Parathyroid adenoma (tissue), 2 donors: Measurements from ENCODE around the gene MT1G.
"Not testable (repeated sequence)": the region's sequence is repeated elsewhere in the genome, so short reads cannot be mapped to it uniquely, and the experiment has no call there.

Experiments used
- H2AFZ ChIP-seq: fragments of 300-600 bp; sonication (generic); one replicate; pipeline ENCODE4 v1.7.0; 2017; ENCODE audit warnings: antibody characterized with exemption, mild to moderate bottlenecking
- H3K27ac ChIP-seq: fragments of 300-600 bp; sonication (generic); one replicate; pipeline ENCODE4 v1.7.0; 2017
- H3K27me3 ChIP-seq: fragments of 300-600 bp; sonication (generic); one replicate; pipeline ENCODE4 v1.7.0; 2017; ENCODE audit warnings: low read length; ENCODE audit not compliant: control insufficient read depth, insufficient read depth
- H3K36me3 ChIP-seq: fragments of 300-600 bp; sonication (generic); one replicate; pipeline ENCODE4 v1.7.0; 2017; ENCODE audit warnings: low read length; ENCODE audit not compliant: control insufficient read depth, insufficient read depth
- H3K4me1 ChIP-seq: fragments of 300-600 bp; sonication (generic); one replicate; pipeline ENCODE4 v1.7.0; 2017; ENCODE audit warnings: control low read depth
- H3K4me2 ChIP-seq: fragments of 300-600 bp; sonication (generic); one replicate; pipeline ENCODE4 v1.7.0; 2017; ENCODE audit warnings: low read length
- H3K4me3 ChIP-seq: fragments of 300-600 bp; sonication (generic); one replicate; pipeline ENCODE4 v1.7.0; 2017; ENCODE audit warnings: low read depth, low read length
- H3K79me2 ChIP-seq: fragments of 300-600 bp; sonication (generic); one replicate; pipeline ENCODE4 v1.7.0; 2017; ENCODE audit warnings: control low read depth
- H3K9ac ChIP-seq: fragments of 300-600 bp; sonication (generic); one replicate; pipeline ENCODE4 v1.7.0; 2017; ENCODE audit warnings: mild to moderate bottlenecking
- H3K9me3 ChIP-seq: fragments of 300-600 bp; sonication (generic); one replicate; pipeline ENCODE4 v1.7.0; 2017; ENCODE audit warnings: low read length; ENCODE audit not compliant: control insufficient read depth
- TF ChIP-seq, protein P1 (sequence below): fragments of 300-600 bp; sonication (generic); IDR thresholded peaks from one replicate; pipeline ENCODE4 v1.7.0; 2017; ENCODE audit warnings: antibody characterized with exemption, mild to moderate bottlenecking
- donor health status: primary hyperparathyroidism.

The MT1G gene

DNA sequence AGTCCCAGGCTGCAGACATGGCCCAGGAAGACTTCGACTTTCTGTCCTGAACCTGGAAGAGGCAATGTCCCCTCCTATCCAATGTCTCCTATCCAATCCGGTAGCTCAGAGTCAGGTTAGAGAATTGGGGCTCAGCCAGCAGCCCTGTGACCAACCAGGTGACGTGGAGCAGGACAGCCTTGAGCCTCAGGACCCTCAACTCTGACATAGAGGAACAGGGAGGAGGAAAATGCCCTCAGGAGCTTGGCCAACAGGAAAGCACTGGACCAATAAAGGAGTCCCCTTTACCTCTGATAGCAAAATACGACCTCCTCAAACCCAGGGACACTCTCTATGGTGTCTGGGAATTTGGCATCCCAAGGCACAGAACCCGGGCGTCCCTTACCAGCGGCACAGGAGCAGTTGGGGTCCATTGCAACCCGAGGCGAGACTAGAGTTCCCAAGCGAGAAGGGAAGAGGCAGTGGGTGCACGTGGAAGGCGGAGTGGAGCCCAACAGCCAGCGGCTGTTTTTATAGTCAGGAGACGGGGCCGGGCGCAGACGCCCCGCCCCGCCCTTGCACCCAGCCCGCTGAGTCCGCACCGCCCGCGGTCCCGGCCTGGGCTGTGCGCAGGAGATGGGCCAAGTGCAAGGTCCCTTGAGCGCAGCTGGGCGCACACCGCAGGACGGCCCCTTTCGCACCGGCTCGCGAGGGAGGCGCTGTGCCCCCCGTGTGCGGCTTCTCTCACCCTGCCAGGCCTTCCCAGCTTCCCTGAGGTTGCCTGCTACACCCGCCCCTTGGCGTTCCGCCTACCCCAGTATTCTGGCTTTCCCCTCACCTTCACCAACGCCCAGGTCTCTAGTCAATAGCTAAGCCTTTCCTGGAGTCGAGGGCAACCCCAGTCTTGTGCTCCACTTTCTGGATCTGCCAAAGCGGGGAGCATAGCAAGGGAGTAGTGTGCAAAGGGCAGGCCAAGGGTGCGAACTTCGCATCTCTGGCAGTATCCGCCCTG is at the start of gene MT1G:
Gene MT1G (minus strand): TSS at position 485 of the 991 bp plus-strand sequence. CDS start 72 bp downstream, at position 413.
- Histone ChIP-seq H3K4me1 (no peaks in the 10 kb centered on the region), H3K4me3 (no peak within 1 kb of the TSS), H3K27me3 (peaks cover 2% of the 10 kb centered on the region), H3K4me2 (peak within 1 kb of the TSS; percentile 17), H3K27ac (no peak within 1 kb of the TSS), H3K9me3 (no peaks in the 10 kb centered on the region), H2AFZ (peak within 1 kb of the TSS; percentile 47), H3K36me3 (no peaks in the 10 kb centered on the region), H3K79me2 (no peaks in the 10 kb centered on the region), H3K9ac (no peak within 1 kb of the TSS)
- TF ChIP-seq, protein P1, sequence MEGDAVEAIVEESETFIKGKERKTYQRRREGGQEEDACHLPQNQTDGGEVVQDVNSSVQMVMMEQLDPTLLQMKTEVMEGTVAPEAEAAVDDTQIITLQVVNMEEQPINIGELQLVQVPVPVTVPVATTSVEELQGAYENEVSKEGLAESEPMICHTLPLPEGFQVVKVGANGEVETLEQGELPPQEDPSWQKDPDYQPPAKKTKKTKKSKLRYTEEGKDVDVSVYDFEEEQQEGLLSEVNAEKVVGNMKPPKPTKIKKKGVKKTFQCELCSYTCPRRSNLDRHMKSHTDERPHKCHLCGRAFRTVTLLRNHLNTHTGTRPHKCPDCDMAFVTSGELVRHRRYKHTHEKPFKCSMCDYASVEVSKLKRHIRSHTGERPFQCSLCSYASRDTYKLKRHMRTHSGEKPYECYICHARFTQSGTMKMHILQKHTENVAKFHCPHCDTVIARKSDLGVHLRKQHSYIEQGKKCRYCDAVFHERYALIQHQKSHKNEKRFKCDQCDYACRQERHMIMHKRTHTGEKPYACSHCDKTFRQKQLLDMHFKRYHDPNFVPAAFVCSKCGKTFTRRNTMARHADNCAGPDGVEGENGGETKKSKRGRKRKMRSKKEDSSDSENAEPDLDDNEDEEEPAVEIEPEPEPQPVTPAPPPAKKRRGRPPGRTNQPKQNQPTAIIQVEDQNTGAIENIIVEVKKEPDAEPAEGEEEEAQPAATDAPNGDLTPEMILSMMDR: no peak

DNA sequence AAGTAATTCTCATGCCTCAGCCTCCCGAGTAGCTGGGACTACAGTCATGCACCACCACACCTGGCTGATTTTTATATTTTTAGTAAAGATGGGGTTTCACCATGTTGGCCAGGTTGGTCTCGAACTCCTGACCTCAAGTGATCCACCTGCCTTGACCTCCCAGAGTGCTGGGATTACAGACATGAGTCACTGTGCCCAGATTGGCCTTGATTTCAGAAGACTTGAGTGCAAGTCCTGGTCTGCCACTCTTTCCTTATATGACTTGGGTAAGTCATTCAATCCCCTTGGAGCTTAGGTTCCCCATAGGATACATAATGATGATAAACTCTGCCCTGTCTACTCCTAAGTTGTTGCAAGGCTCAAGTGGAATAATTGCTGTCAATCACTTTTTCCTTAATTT is 49.7 kb upstream of the MT1G start:
- H3K4me1 ChIP-seq: peaks cover 19% of the 10 kb centered on the region
- not testable (repeated sequence) for H3K4me2 ChIP-seq, H3K27me3 ChIP-seq, H3K36me3 ChIP-seq, H3K4me3 ChIP-seq, H3K27ac ChIP-seq, H3K9me3 ChIP-seq, H3K9ac ChIP-seq, H2AFZ ChIP-seq, H3K79me2 ChIP-seq

DNA sequence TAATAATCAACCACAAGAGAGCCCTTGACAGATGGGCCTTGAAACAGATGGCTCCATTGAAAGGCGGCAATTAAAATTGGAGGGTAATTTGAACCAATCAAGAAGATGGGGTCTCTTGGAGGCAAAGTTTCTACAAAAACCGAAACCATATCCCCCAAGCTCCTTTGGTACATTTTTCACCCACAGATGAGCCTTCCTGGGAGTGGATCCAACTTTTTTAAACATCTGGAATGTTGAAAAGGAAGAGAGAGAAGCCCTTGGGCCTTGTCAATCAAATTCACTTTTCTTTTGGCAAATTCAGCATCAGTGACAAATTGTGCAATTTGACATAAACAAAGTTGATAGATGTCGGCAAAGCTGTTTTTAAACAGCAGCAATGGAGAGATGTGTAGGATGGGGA is 48.9 kb upstream of the MT1G start:
- H3K4me2 ChIP-seq: peak overlapping the region; percentile 33
- no peak overlapping the region for H3K27ac ChIP-seq
- H3K36me3 ChIP-seq: no peaks in the 10 kb centered on the region
- H3K4me1 ChIP-seq: peaks cover 19% of the 10 kb centered on the region
- H2AFZ ChIP-seq: peak overlapping the region; percentile 6
- TF ChIP-seq, protein P1: no peak
- H3K4me3 ChIP-seq: no peak overlapping the region
- H3K27me3 ChIP-seq: no peaks in the 10 kb centered on the region
- H3K9ac ChIP-seq: no peak overlapping the region
- H3K9me3 ChIP-seq: no peaks in the 10 kb centered on the region
- H3K79me2 ChIP-seq: no peaks in the 10 kb centered on the region

DNA sequence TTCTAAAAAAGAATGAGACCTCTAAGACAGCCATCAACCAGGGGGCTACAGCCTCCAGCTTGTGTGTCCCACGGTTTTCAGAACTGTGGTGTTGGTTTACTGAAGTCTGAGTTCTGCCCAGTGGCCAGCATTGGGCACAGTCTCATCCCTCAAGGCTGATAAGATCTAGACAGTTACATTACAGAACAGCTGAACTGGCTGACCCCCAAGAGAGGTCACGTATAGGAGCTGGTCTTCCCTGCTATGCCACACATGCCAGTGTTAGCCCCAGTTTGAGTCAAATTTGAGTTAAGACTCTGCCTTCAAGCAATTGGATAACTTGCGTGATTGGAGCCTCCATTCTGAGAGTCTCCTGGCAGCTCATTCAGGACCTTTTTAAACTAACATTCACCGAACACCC is 47.3 kb upstream of the MT1G start:
- Histone ChIP-seq H3K4me3 (no peak overlapping the region), H3K27ac (peak overlapping the region; percentile 32), H3K9me3 (no peaks in the 10 kb centered on the region), H3K9ac (no peak overlapping the region), H3K79me2 (no peaks in the 10 kb centered on the region), H3K36me3 (no peaks in the 10 kb centered on the region), H3K27me3 (no peaks in the 10 kb centered on the region), H2AFZ (peak overlapping the region; percentile 44), H3K4me2 (peak overlapping the region; percentile 30), H3K4me1 (peaks cover 24% of the 10 kb centered on the region)
- TF ChIP-seq, protein P1: no peak

DNA sequence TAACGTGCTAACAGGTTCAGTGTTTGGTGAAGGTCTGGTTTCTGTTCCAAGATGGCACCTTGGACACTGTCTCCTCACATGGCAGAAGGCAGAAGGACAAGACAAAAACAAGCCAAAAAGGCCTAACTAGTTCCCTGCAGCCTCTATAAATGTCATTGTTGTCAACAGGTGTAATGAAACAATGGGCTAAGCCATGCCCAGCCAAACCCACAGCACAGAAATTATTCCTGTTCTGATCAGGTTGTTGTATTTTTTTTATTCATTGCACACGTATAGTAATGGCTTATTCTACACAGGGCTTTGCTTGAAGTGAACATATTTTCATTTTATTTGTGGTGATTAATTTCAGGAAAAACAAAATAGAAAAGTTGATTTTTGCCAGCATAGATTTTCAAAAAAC is 45.9 kb upstream of the MT1G start:
- no peak overlapping the region for H3K9ac ChIP-seq
- H3K4me3 ChIP-seq: no peak overlapping the region
- no peak overlapping the region for H3K4me2 ChIP-seq
- no peaks in the 10 kb centered on the region for H3K79me2 ChIP-seq
- H3K4me1 ChIP-seq: peaks cover 37% of the 10 kb centered on the region
- H3K27me3 ChIP-seq: no peaks in the 10 kb centered on the region
- no peak overlapping the region for H2AFZ ChIP-seq
- no peak overlapping the region for H3K27ac ChIP-seq
- no peaks in the 10 kb centered on the region for H3K9me3 ChIP-seq
- TF ChIP-seq, protein P1: no peak
- no peaks in the 10 kb centered on the region for H3K36me3 ChIP-seq
